ENCODE data around the gene KCNK10. TPM values are rescaled to one million over a fixed set of nuclear protein-coding genes. Genes with fewer than 3 reads are reported as not detected.

Gene KCNK10
- total RNA-seq, 2 donors from 2014 or later = not detected

- no peak for DNase-seq (ENCODE audit: low spot score)
- no peak for TF ChIP-seq CTCF (IDR thresholded peaks at IDR 0.05)
- no peak overlapping the region for H3K27ac ChIP-seq
- no peaks in the 10 kb centered on the region for H3K9me3 ChIP-seq
- no peak for ATAC-seq (ENCODE audit: insufficient number of reproducible peaks, low FRiP score, low read depth)
- no peak overlapping the region for H3K4me3 ChIP-seq
- no peaks in the 10 kb centered on the region for H3K27me3 ChIP-seq (replicated peaks; ENCODE audit: insufficient read depth)
- H3K36me3 ChIP-seq = no peaks in the 10 kb centered on the region
- no peaks in the 10 kb centered on the region for H3K4me1 ChIP-seq (ENCODE audit: control insufficient read depth in 1 of 2, low read depth in 2 of 2)
Observed at GRCh38 chr14:88243946-88244345, 79.1 kb downstream of the KCNK10 start.

GRCh38 chr14:88242446-88242845 is 80.6 kb downstream of the KCNK10 start:
- H3K36me3 ChIP-seq = no peaks in the 10 kb centered on the region
- no peak for TF ChIP-seq CTCF (IDR thresholded peaks at IDR 0.05)
- H3K9me3 ChIP-seq = no peaks in the 10 kb centered on the region
- no peak overlapping the region for H3K4me3 ChIP-seq
- no peak overlapping the region for H3K27ac ChIP-seq
- no peaks in the 10 kb centered on the region for H3K27me3 ChIP-seq (replicated peaks; ENCODE audit: insufficient read depth)
- H3K4me1 ChIP-seq (ENCODE audit: control insufficient read depth in 1 of 2, low read depth in 2 of 2) = no peaks in the 10 kb centered on the region
- ATAC-seq (ENCODE audit: insufficient number of reproducible peaks, low FRiP score, low read depth) (no peak), DNase-seq (ENCODE audit: low spot score) (no peak)

- Histone ChIP-seq H3K4me3 (no peak overlapping the region), H3K27me3 (replicated peaks; ENCODE audit: insufficient read depth) (no peaks in the 10 kb centered on the region), H3K9me3 (no peaks in the 10 kb centered on the region), H3K4me1 (ENCODE audit: control insufficient read depth in 1 of 2, low read depth in 2 of 2) (no peaks in the 10 kb centered on the region), H3K36me3 (no peaks in the 10 kb centered on the region), H3K27ac (no peak overlapping the region)
- TF ChIP-seq CTCF (IDR thresholded peaks at IDR 0.05) = no peak
- DNase-seq (ENCODE audit: low spot score) = no peak
- no peak for ATAC-seq (ENCODE audit: insufficient number of reproducible peaks, low FRiP score, low read depth)
Observed at GRCh38 chr14:88241810-88242209, 81.3 kb downstream of the KCNK10 start.

- H3K4me3 ChIP-seq = no peak overlapping the region
- no peak for DNase-seq (ENCODE audit: low spot score)
- no peaks in the 10 kb centered on the region for H3K27me3 ChIP-seq (replicated peaks; ENCODE audit: insufficient read depth)
- ATAC-seq (ENCODE audit: insufficient number of reproducible peaks, low FRiP score, low read depth) = no peak
- TF ChIP-seq CTCF (IDR thresholded peaks at IDR 0.05) = no peak
- H3K9me3 ChIP-seq = no peaks in the 10 kb centered on the region
- no peaks in the 10 kb centered on the region for H3K36me3 ChIP-seq
- H3K27ac ChIP-seq = no peak overlapping the region
- H3K4me1 ChIP-seq (ENCODE audit: control insufficient read depth in 1 of 2, low read depth in 2 of 2) = no peaks in the 10 kb centered on the region
Observed at GRCh38 chr14:88234442-88234841, 88.6 kb downstream of the KCNK10 start.

- no peaks in the 10 kb centered on the region for H3K9me3 ChIP-seq
- no peaks in the 10 kb centered on the region for H3K36me3 ChIP-seq
- H3K27me3 ChIP-seq (replicated peaks; ENCODE audit: insufficient read depth) = no peaks in the 10 kb centered on the region
- no peak overlapping the region for H3K27ac ChIP-seq
- DNase-seq (ENCODE audit: low spot score) (no peak), ATAC-seq (ENCODE audit: insufficient number of reproducible peaks, low FRiP score, low read depth) (no peak)
- no peak overlapping the region for H3K4me3 ChIP-seq
- TF ChIP-seq CTCF (IDR thresholded peaks at IDR 0.05) = no peak
- H3K4me1 ChIP-seq (ENCODE audit: control insufficient read depth in 1 of 2, low read depth in 2 of 2) = no peaks in the 10 kb centered on the region
Observed at GRCh38 chr14:88233915-88234314, 89.2 kb downstream of the KCNK10 start.
